ENCODE data around the gene DHX32. TPM values are rescaled to one million over a fixed set of nuclear protein-coding genes. Genes with fewer than 3 reads are reported as not detected.

Gene DHX32
- total and polyA plus RNA-seq, 2 of the 4 experiments (the other 2 are of a cell fraction), result 15.6 to 27.8 TPM

DNA sequence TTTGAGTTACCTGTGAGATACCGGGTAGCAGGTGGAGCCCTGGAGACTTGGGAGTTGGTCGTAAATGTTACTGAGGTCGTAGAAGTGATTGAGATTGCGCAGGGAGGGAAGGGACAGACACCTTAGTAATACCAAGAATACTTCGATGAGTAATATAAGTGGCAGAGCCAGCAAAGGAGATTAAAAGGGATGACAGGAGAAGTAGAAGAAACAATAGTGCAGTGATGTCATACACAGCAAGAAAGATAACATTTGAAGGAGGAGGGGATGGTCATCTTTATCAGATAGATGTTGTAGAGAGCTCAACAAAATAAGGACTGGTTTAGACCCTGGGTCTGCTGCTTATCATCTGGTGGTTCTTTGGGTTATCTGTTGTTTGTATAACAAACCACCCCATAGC lies 52.8 kb downstream of the DHX32 start:
- H3K9ac ChIP-seq (ENCODE audit: low read depth, low read length), result no peak overlapping the region
- H2AK9ac ChIP-seq (replicated peaks; ENCODE audit: low read depth, low read length, poor library complexity), result no peak overlapping the region
- no peak overlapping the region for H3K14ac ChIP-seq (replicated peaks; ENCODE audit: low read depth, low read length)
- peaks cover 29% of the 10 kb centered on the region for H3K36me3 ChIP-seq (ENCODE audit: control insufficient read depth, insufficient read depth, low read length)
- no peak overlapping the region for H2AFZ ChIP-seq (replicated peaks; ENCODE audit: low read length, poor library complexity)
- no TSS peak for BruUV-seq (replicated peaks)
- TF ChIP-seq CEBPB (IDR thresholded peaks at IDR 0.05; ENCODE audit: low read depth, low read length), result no peak
- no peak for TF ChIP-seq BHLHE40 (IDR thresholded peaks at IDR 0.05; ENCODE audit: low read depth, low read length)
- no peak for TF ChIP-seq SMC3 (IDR thresholded peaks at IDR 0.05; ENCODE audit: low read depth, low read length)
- H3K4me2 ChIP-seq (ENCODE audit: low read depth, low read length), result no peak overlapping the region
- no peak overlapping the region for H2BK5ac ChIP-seq (ENCODE audit: low read depth, low read length, poor library complexity, severe bottlenecking)
- H3K18ac ChIP-seq (ENCODE audit: low read depth, low read length), result no peak overlapping the region
- H4K20me1 ChIP-seq (ENCODE audit: insufficient read depth, low read length), result peaks cover 10% of the 10 kb centered on the region; the same call in 1 of the 2 replicates
- H3K79me1 ChIP-seq (ENCODE audit: low read depth in 1 of 2, low read length in 2 of 2), result peaks cover 27 to 36% of the 10 kb centered on the region in 2 experiments
- H2BK120ac ChIP-seq (ENCODE audit: low read depth, low read length), result no peak overlapping the region
- H3K23ac ChIP-seq (ENCODE audit: low read depth, low read length), result no peak overlapping the region
- dilution Hi-C loops (cut with HindIII; ENCODE audit: low sequenced_read_pairs, unreplicated experiment) (no loop called here), in situ Hi-C loops (cut with MboI; ENCODE audit: low sequenced_read_pairs) (no loop called here), intact Hi-C loops (cut with micrococcal nuclease) (no loop called here)
- no peak overlapping the region for H2BK20ac ChIP-seq (ENCODE audit: low read depth, low read length)
- H4K91ac ChIP-seq (ENCODE audit: insufficient read depth, low read depth, low read length), result no peak overlapping the region
- CTCF ChIA-PET, result no interaction called here
- no peak overlapping the region for H4K8ac ChIP-seq (ENCODE audit: low read depth in 2 of 2, low read length in 2 of 2)
- whole genome bisulfite sequencing, 2 experiments (ENCODE audit: extremely low coverage in 2 of 2, insufficient read length in 1 of 2), result 83% methylated on average over 2 of the region's 5 CpGs; no CpG with 5 or more reads in 1 of the 2 experiments
- POLR2A ChIA-PET (ENCODE audit: unreplicated experiment), result interaction anchor here (0.6 kb wide), 1 partner anchor 16 kb away, joined by 7 read pairs; no protein-coding TSS in a partner anchor
- H2BK15ac ChIP-seq (ENCODE audit: low read depth, low read length), result no peak overlapping the region
- no peaks in the 10 kb centered on the region for H3K9me3 ChIP-seq (ENCODE audit: control insufficient read depth, insufficient read depth, low read length)
- H4K5ac ChIP-seq (ENCODE audit: low read depth, low read length), result no peak overlapping the region
- no peak overlapping the region for H3K4me3 ChIP-seq (ENCODE audit: insufficient read depth, low read depth, low read length)
- H3K27me3 ChIP-seq (ENCODE audit: control insufficient read depth, insufficient read depth, low read length), result no peaks in the 10 kb centered on the region
- H3K9me1 ChIP-seq (ENCODE audit: insufficient read depth, low read length), result no peaks in the 10 kb centered on the region
- DNase-seq (no peak), ATAC-seq (ENCODE audit: low read depth) (no peak)
- peaks cover 3% of the 10 kb centered on the region; the same call in 1 of the 2 replicates for H3K4me1 ChIP-seq (ENCODE audit: control insufficient read depth, insufficient read depth, low read length)
- no peak overlapping the region for H2AK5ac ChIP-seq (ENCODE audit: low read depth, low read length)
- no peak overlapping the region for H3K27ac ChIP-seq (ENCODE audit: insufficient read depth, low read length)
- no peak overlapping the region for H3K56ac ChIP-seq (ENCODE audit: extremely low read depth, insufficient read depth, low read length)
- H3K4ac ChIP-seq (ENCODE audit: low read depth, low read length), result no peak overlapping the region

Data from IMR-90 (cell line).